Endothelial cell of umbilical vein (primary cell): Measurements from ENCODE around the gene HMGA1.

Source experiments
- GATA2 ChIP-seq: IDR thresholded peaks from 2 replicates; pipeline ENCODE4 v1.7.0; 2011; ENCODE audit warnings: low read depth, mild to moderate bottlenecking, moderate library complexity, mixed read lengths, low read length; ENCODE audit not compliant: insufficient read length, insufficient read depth
- POLR2A ChIP-seq: IDR thresholded peaks from 2 replicates; pipeline ENCODE4 v1.6.1; 2012; ENCODE audit warnings: low read depth, mild to moderate bottlenecking, control low read depth, low read length

GRCh38 chr6:34226731-34227586 is 9.7 kb upstream of the HMGA1 start:
- TF ChIP-seq POLR2A (no peak), GATA2 (no peak)
